ENCODE measurements around the gene ETNPPL.
"Not testable (repeated sequence)": the region's sequence is repeated elsewhere in the genome, so short reads cannot be mapped to it uniquely, and the experiment has no call there.

The ETNPPL gene

DNA sequence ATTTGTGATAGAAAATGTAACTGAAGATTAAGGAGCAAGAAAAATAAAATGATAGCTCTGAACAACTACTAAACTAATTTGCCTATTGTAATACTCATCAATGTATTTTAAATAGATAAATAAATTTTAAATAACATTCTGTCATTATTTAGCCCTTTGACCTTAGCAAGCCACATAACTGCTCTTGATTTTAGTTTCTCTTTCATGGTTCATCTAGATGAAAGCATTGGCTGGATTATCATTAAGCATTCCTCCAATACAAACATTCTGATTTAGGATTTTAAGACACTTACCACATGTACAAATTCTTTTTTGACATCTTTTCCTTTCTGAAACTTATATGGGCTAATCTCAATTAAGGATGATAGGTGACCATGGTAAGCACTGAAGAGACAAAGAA, 8.5 kb downstream of the ETNPPL start:
- no peak for DNase-seq

DNA sequence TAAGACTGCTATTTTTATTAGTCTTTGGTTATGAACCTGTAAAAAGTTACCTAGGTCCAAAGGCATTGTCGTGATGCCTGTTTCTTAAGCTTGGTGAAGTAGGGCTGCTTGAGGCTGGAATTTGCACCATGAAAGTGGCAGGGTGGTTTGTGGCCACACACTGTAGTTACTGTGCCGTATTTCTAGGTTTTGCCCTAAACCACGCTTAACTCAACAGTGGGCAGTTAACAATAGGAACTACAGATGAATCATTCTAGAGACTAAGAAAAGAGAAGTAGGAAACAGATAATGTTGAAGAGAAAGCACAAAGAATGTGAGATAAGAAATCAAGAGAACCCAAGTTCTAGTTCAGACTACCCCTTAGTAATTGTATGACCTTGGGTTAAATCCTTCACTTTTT, 11.5 kb downstream of the ETNPPL start:
- no peak for DNase-seq

DNA sequence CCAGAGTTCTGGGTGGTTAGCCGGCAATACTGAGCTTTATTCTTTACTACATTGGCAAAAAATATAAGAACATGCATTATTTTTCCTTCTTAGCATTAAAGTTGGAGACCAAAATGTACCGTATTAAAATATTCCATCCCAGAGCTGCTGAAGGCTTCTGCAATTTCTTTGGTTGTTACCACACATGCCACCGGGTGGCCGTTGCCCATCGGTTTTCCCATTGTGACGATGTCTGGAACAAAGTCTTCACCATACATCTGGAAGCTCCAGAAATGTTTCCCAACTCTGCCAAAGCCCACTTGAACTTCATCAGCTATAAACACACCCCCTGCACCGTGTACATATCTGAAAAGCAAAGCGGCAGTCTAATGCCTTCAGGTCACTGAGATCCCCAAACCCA, 13.7 kb downstream of the ETNPPL start:
- DNase-seq = no peak

DNA sequence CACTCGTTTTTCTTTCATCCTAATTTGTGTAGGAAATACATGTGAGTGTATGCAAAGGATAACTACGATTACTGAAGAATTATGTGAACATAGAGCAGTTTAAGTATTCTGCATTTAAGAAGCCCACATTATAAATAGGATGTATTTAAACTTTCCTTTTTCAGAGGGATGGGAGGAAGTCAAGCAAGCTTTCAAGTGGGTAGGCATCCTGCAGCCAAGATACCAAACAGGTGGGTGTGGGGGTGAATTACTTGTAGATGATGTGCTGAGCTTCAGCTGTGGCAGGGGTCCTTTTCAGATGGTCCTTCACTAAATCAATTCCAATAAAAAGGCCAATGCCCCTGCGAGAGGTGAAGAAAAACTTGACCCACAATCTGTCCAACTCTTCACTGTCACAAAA, 16.3 kb downstream of the ETNPPL start:
- DNase-seq = no peak

DNA sequence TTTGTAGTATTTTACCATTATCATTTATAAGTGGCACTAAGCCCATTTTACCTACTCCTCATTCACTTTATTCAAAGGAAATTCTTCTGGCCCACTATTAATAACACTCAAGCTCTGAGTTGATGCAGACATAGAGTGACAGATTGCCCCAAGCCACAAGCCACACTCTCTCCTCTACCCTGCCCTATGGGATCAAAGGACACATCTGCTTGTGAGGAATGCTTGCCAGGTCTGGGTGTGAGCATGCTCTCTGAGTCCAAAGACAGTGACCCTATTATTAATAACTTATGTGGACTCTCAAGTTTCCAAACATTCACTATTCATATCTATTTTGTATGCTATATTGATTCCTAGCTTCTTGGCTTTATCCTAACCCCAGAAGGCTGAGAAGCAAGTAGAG, 18.5 kb downstream of the ETNPPL start:
- DNase-seq = no peak

DNA sequence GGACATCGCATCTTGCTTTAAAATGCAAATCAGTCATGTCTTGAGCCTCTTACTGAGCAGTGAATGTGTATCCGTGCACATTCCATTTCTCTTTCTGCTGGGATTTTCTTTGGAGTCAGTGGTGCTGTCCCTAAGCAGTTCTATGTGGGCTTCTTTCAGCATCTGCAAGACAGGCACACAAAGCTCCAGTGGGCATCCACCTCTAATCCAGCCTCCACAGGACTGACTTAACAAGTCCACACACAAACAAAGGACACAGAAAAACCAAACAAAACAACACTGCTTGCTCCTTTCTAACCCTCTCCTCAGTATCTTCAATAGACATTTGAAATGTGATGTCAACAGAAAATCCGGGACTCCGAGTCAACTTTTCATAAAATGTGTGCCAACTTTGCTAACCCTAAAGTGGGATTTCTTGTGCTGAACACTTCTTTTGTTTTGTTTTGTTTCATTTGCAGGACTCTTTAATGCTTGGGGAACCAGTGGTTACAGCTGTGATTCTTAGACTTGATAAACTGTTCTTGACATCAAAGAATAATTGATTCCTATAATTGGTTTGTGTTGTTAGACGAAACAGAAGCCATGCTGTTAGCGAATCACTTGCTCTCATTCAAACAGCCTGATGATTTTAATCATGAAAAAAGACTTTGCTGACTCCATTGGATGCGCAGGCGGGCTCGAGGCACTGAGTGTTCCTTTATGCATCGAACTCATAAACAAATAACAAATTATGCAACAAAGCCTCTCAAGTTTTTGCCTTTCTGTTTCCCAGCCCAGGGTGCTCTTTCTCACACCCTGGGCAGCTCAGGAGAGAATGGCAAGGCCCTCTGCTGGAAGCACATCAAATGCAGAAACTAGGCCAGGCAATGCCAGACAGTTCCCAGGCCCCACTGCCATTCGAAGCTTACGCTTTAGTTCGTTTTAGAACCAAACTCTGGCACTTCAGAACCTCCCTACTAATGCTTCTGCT, 20.1 kb downstream of the ETNPPL start:
- DNase-seq = no peak

DNA sequence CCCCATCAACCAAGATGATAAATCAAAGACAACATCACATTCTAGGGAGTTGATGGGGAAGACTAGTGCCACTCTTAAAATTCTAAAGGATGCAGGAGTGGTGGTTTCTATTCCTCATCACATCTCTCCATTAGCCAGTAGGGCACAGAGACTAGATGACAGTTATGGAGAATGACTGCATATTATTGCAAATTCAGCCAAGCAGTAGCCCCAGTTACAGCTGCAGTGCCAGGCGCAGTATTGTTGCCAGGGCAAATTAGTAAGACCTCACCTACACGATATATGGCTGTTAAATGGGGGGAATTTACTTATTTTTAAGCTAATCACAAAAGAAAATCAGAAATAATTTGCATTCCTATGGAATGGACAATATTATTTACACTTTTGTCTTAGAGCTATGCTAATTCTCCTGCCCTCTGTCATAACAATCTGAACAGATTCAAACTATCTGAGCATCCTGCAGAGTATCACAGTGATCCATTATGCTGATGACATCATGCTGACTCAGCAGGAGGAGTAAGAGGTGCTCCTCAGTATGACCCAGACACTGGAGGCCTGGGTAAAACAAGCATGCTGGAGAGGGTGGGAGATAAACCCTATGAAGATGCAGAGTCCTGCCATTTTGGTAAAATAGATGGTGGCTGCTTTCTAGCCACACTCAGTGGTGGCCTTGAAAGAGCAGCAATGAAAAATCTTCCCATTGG, 24.7 kb downstream of the ETNPPL start:
- DNase-seq = no peak

DNA sequence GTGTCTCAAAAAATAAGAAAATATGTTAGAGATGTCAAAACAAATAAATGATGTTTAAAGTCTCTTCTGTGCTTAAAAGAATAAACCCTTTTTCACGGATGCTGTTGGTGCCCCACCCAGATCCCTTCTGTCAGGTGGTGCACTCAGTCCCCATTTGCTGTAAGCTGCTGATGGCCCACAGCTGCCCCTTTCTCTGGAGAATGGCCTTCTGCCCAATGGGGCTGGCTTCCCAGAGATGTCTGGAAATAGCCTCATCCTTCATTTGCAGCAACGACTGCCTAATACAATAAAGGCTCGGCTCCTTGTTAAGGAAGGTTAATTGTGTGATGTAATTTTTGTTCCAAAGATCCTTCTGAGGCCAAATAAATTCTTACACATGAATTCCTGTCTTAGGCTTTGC, 31.8 kb downstream of the ETNPPL start:
- DNase-seq = no peak

DNA sequence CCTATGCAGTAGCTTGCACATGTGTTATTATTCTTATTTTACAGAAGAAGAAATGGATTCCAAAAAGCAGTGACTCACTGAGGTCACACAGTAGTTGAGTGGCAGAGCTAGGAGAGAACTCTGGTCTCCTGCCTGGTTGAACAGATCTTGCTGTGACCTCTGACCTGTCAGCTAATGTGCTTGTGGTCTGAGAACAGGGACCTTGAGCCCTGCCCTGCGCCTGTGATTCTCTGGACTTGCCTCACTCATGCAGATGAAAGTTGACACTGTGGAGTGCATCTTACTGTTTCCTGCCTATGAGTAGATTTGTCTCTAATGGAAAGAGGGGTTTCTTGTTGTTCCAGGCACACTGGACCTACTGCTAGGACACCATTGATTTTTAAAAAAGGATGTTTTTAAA, 32.3 kb downstream of the ETNPPL start:
- DNase-seq = no peak

DNA sequence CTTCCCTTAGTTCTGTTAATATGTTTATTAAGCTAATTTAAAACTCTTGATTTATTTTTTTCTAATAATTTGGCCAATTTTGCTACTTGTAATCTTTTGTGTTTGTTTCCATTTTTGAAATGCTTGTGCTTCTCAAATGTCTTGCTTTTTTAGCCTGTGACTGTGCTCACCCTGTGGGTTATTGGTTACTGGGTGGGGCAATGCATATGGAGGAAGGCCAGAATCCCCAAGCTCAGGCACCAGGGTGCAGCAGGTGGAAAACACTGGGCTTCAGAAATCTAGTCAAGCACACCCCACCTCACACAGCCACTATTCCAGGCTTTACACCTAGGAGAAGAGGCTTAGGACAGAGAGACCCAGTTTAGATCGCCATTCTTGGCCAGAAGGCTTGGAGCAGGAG, 33.1 kb downstream of the ETNPPL start:
- DNase-seq = no peak

DNA sequence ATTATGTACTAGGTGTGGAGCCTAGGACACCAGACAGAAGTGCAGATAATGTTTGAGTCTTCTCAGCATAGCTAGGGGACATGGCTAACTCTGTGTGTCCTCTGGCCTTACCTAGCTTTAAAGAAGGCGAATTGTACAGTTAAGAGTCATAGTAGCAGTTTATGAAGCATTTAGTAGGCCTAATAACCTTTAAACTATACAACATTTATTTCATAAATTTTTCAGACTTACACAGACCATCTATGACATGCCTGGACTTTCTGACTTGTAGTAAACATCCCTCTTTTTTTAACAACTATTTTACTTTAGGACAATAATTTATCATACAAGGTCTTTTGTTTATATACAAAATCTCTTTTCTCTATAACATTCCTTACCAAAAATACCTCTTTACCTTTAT, 37.4 kb downstream of the ETNPPL start:
- no peak for DNase-seq

DNA sequence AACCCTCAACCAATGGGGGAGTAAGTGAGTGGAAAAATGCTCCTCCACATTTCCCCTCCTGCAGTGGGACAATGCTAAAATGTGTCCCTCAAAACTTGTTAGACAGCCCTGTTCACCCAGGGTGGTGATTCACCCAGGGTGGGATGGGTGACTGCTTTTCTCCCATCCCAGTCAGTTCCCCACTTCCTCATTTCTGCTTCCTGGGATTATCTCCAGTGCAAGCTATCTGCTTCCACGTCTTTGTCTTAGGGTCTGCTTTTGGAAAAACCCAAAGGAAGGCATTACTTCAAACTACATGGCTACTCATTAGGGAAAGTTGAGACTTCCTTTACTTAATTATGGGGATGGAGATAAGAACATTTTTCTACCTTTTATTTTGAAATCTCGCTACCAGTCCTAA, 45.5 kb downstream of the ETNPPL start:
- DNase-seq = no peak

DNA sequence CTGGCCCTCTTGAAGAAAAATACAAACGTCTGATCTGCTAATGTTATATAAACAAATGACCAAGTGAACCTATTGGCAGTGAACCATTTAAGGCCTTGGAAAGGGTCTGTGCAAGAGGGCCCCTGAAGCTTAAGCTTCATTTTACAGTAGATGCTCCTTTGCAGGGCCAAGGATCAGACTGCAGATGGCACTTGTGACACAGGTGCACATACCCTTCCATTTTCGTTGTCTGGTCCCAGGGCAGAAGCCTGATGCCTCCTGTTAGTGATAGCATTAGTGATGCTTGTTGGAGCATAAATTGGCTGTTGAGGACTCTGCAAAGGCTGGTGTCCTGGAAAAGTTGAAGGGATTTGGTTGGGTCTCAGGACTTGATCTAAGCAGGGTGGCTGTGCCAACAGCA, 46.5 kb downstream of the ETNPPL start:
- no peak for DNase-seq

DNA sequence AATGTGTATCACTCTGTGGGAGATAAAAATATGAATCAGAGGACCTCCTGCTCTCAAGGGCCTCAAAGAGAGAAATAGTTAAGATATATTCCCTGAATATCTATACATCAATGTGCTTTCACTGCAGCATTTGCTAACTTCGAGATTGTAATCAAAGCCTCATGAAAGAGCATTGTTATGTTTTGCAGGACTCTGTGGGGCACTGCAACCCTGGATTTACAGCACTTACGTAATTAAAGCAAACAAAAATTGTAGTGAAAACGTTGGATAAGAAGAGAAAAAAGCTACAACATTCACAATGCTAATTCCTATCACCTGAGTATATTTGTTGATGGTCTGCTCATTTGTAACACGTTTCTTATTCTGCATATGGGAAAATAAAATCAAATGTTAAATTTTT, 48.0 kb downstream of the ETNPPL start:
- no peak for DNase-seq

DNA sequence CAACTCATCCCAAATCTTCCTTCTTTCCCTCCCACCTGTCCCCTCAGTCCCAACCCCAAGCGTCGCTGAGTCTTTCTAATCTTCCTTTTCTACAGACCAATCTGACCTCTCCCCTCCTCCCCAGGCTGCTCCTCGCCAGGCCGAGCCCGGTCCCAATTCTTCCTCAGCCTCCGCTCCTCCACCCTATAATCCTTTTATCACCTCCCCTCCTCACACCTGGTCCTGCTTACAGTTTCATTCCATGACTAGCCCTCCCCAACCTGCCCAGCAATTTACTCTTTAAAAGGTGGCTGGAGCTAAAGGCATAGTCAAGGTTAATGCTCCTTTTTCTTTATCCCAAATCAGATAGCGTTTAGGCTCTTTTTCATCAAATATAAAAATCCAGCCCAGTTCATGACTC, 52.3 kb downstream of the ETNPPL start:
- not testable (repeated sequence) for DNase-seq

DNA sequence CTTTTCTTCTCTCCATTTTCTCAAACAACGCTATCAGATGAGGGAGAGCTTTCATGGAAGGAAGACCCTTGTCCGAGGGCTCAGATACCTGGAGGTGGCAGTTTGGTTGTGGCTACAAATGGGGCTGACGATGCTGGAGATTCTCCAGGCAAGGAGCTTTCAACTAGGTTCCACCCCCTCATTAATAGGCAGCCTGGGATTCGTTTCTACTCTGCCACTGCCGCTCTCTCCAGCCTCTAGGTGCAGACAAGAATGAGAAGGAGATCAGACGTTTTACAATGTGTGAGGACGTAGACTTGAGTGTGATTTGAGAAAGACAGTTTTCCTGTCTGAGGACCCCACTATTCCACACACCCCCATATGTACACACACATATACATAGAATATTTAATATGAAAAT, 53.1 kb downstream of the ETNPPL start:
- DNase-seq = no peak

DNA sequence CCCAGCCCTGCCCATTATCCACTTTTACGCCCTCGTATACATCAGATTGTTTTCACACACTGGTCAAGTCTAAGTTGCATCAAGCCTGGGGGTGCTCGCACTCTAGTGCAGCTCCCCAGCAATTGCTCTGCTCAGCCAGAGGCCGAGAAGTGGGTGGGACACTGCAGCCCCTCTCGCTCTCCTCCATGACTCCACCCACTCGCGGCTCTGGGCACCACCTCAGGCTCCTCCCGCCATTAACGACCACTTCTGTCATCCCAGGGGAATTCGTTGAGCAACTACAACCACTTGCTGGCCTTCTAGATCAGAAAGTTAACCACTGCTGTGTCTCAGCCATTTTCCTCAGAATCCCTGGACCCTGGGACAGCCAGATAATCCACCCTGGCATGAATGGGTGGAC, 53.6 kb downstream of the ETNPPL start:
- DNase-seq = no peak

DNA sequence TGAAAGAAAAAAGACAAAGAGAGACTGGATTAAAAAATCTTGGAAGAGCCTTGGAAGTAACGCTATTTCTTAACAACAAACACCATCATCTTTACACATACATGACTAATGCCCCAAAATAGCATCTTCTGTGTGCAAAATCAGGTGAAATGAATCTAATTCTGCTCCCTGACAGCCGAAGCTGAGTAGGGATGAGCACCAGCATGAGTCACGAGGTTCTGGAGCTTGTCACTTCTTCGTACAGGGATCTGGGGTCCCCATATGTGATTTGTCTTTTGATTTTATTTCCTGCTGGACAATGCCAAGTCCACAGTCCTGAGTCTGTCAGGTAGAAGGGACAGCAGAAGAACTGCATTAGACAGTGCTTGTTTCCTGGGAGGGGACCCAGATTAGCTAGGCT, 56.6 kb downstream of the ETNPPL start:
- DNase-seq = no peak

DNA sequence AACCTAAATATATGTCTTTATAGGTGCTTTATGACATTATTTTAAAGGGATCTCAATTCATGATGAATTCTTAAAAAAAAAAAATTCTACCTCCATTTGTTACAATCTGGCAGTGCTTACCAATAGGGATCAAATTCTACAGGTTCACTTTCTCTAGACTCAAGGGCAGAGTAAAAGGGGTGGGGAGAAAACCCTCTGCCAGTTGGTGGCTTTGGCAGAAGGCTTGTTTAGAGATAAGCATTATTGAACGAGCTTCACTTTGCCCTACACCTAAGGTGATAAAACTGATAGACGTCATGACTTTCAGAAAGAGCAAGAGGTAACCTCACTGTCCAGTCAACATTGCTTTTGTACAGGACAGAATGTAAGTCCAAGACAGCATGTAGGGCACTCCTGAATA, 58.9 kb downstream of the ETNPPL start:
- no peak for DNase-seq

DNA sequence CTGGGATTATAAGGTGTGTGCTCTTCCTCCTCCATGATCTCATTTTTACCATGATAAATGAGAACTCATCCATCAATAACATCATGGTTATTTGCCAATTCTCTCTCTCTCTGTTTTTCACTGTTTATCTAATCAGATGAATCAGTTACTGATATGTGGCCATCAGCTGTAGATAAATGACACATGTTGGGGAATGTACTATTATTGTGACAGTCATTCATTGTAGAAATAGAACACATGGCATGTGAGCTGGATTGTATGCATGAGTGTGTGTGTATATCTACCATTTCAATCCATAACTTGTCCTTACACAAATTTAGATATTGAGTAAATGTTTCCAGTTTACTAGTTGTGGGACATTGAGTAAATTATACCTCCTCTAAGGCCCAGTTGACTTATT, 59.5 kb downstream of the ETNPPL start:
- no peak for DNase-seq

DNA sequence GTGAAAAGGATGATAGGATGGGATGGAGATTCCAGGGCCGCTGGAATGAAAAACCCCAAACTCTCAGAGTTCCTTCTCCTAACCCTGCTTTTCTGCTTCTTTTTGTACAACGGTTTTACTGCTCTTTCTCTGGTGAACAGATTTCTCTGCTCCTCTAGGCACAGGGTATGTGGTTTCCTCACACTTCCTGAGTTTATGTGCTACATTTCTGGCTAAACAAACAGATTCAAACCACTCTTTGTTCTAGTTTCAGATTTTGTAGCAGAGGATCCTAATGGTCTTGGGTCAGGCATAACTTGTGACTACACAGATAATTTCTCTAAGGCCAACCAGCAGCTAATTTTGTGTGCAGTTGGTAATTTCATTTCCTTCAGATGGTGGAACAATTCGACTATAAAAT, 59.9 kb downstream of the ETNPPL start:
- no peak for DNase-seq

DNA sequence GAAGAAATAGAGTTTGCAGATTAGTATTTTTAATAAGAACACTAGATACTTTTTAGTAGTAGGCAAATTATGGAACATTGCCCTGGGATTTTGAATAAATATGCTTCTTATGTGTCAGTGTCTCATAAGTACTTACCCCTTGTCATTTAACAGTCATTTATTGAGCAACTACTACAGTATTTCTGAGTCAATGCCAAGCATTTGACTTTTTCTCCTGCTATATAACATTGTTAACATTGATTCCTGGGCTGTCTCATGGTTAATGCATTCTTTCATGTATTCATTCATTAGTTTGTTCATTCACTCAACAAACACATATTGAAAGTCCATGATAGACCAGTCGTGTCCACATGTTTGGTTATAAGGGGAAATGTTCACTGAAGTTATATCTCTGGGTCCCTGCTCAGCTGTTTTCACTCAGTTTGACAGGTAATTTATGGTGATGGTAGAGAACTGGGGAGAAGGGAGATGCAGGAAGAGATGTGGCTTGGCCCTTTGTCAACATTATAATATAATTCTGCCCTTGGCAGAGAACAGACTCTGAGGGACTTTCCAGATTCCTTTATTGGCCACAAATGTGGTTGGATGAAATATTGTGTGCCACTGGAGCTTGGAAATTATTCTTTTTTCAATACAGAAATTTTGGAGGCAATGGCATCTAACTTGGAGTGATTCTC, 62.6 kb downstream of the ETNPPL start:
- DNase-seq = no peak

DNA sequence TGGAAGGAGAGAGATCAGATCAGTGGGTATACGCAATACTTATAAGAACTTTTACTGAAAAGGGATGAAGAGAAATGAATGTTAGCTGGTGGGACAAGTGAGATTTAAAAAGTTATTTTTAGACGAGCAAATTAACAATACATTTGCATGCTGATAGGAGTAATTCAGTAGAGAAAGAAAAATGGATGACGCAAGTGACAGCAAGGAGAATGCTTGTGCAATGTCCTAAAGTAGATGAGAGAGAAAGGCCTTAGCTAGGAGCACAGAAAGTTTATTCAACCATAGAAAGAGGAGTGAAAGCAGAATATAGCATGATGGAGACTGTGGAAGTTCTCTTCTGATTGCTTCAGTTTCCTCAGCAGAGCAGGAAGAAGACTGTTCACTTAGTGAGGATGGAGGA, 66.7 kb downstream of the ETNPPL start:
- no peak for DNase-seq

DNA sequence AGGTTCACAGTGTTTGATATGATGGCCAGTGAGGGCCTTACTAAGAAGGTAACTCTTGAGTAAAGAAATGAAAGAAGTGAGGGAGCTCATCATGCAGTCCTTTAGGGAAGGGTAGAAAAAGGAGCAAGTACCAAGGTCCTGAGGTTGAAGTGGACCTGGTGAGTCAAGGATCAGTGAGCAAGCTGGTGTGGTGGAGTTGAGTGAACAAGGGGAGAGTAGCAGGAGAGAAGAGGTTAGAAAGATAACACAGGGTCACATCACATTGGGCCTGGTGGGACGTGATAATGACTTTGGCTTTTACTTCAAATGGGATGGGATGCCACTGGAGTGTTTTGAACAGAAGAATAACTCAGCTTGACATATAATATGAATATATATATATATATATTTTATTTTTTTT, 67.8 kb downstream of the ETNPPL start:
- no peak for DNase-seq

All from activated T-cell treated with anti-CD3 and anti-CD28 coated beads, Interleukin-2, amount 50 U/mL, for 1 hour (primary cell).